ENCODE results near the gene LCAT.

LCAT gene

GRCh38 chr16:67968400-67969253 lies 24.7 kb upstream of the LCAT start, which contains the start of gene SLC12A4:
SLC12A4 (minus strand) TSS chr16:67968637; CDS start chr16:67968553, 84 bp downstream.
- DNase-seq, result peak; percentile 79 to 83 (median 81)
- peak within 1 kb of the TSS; percentile 53 for H3K27ac ChIP-seq (ENCODE audit: insufficient read depth, low read length, poor library complexity, severe bottlenecking)
- H3K27me3 ChIP-seq (replicated peaks; ENCODE audit: control insufficient read depth, insufficient read depth, low read length, poor library complexity, severe bottlenecking), result no peaks in the 10 kb centered on the region
- H3K4me1 ChIP-seq (ENCODE audit: control insufficient read depth, insufficient read depth, low read length, poor library complexity, severe bottlenecking), result peaks cover 17% of the 10 kb centered on the region
- no peaks in the 10 kb centered on the region for H3K36me3 ChIP-seq (ENCODE audit: control insufficient read depth, insufficient read depth, low read length)
- peak within 1 kb of the TSS; percentile 90 for H3K4me3 ChIP-seq (ENCODE audit: insufficient read depth, low read depth, low read length, poor library complexity, severe bottlenecking)
- no peaks in the 10 kb centered on the region for H3K9me3 ChIP-seq (ENCODE audit: control insufficient read depth, low read length)

GRCh38 chr16:67967958-67968399 lies 24.1 kb upstream of the LCAT start:
- Histone ChIP-seq H3K4me3 (ENCODE audit: insufficient read depth, low read depth, low read length, poor library complexity, severe bottlenecking) (peak overlapping the region; percentile 90), H3K27me3 (replicated peaks; ENCODE audit: control insufficient read depth, insufficient read depth, low read length, poor library complexity, severe bottlenecking) (no peaks in the 10 kb centered on the region), H3K4me1 (ENCODE audit: control insufficient read depth, insufficient read depth, low read length, poor library complexity, severe bottlenecking) (peaks cover 17% of the 10 kb centered on the region), H3K9me3 (ENCODE audit: control insufficient read depth, low read length) (no peaks in the 10 kb centered on the region), H3K36me3 (ENCODE audit: control insufficient read depth, insufficient read depth, low read length) (no peaks in the 10 kb centered on the region), H3K27ac (ENCODE audit: insufficient read depth, low read length, poor library complexity, severe bottlenecking) (peak overlapping the region; percentile 53)
- DNase-seq, result peak in 1 of 3 donors; percentile 30

- no peaks in the 10 kb centered on the region for H3K9me3 ChIP-seq (ENCODE audit: control insufficient read depth, low read length)
- H3K36me3 ChIP-seq (ENCODE audit: control insufficient read depth, insufficient read depth, low read length), result no peaks in the 10 kb centered on the region
- DNase-seq, result peak in 1 of 3 donors; percentile 3
- H3K27me3 ChIP-seq (replicated peaks; ENCODE audit: control insufficient read depth, insufficient read depth, low read length, poor library complexity, severe bottlenecking), result no peaks in the 10 kb centered on the region
- peak overlapping the region; percentile 53 for H3K27ac ChIP-seq (ENCODE audit: insufficient read depth, low read length, poor library complexity, severe bottlenecking)
- H3K4me3 ChIP-seq (ENCODE audit: insufficient read depth, low read depth, low read length, poor library complexity, severe bottlenecking), result peak overlapping the region; percentile 90
- H3K4me1 ChIP-seq (ENCODE audit: control insufficient read depth, insufficient read depth, low read length, poor library complexity, severe bottlenecking), result peaks cover 17% of the 10 kb centered on the region
Observed at GRCh38 chr16:67967183-67967957, 23.4 kb upstream of the LCAT start.

- Histone ChIP-seq H3K4me1 (ENCODE audit: control insufficient read depth, insufficient read depth, low read length, poor library complexity, severe bottlenecking) (peaks cover 17% of the 10 kb centered on the region), H3K27me3 (replicated peaks; ENCODE audit: control insufficient read depth, insufficient read depth, low read length, poor library complexity, severe bottlenecking) (no peaks in the 10 kb centered on the region), H3K9me3 (ENCODE audit: control insufficient read depth, low read length) (no peaks in the 10 kb centered on the region), H3K4me3 (ENCODE audit: insufficient read depth, low read depth, low read length, poor library complexity, severe bottlenecking) (peak overlapping the region; percentile 90), H3K36me3 (ENCODE audit: control insufficient read depth, insufficient read depth, low read length) (peaks cover 1% of the 10 kb centered on the region), H3K27ac (ENCODE audit: insufficient read depth, low read length, poor library complexity, severe bottlenecking) (no peak overlapping the region)
- DNase-seq, result no peak
Observed at GRCh38 chr16:67966549-67967182, 22.7 kb upstream of the LCAT start.

- no peak for DNase-seq
- Histone ChIP-seq H3K4me1 (ENCODE audit: control insufficient read depth, insufficient read depth, low read length, poor library complexity, severe bottlenecking) (peaks cover 17% of the 10 kb centered on the region), H3K9me3 (ENCODE audit: control insufficient read depth, low read length) (no peaks in the 10 kb centered on the region), H3K4me3 (ENCODE audit: insufficient read depth, low read depth, low read length, poor library complexity, severe bottlenecking) (no peak overlapping the region), H3K36me3 (ENCODE audit: control insufficient read depth, insufficient read depth, low read length) (peaks cover 7% of the 10 kb centered on the region), H3K27ac (ENCODE audit: insufficient read depth, low read length, poor library complexity, severe bottlenecking) (no peak overlapping the region), H3K27me3 (replicated peaks; ENCODE audit: control insufficient read depth, insufficient read depth, low read length, poor library complexity, severe bottlenecking) (no peaks in the 10 kb centered on the region)
Observed at GRCh38 chr16:67965668-67966548, 22.0 kb upstream of the LCAT start.

GRCh38 chr16:67964477-67965131 lies 20.7 kb upstream of the LCAT start:
- DNase-seq, result no peak
- Histone ChIP-seq H3K9me3 (ENCODE audit: control insufficient read depth, low read length) (no peaks in the 10 kb centered on the region), H3K27ac (ENCODE audit: insufficient read depth, low read length, poor library complexity, severe bottlenecking) (no peak overlapping the region), H3K4me1 (ENCODE audit: control insufficient read depth, insufficient read depth, low read length, poor library complexity, severe bottlenecking) (peaks cover 17% of the 10 kb centered on the region), H3K4me3 (ENCODE audit: insufficient read depth, low read depth, low read length, poor library complexity, severe bottlenecking) (no peak overlapping the region), H3K36me3 (ENCODE audit: control insufficient read depth, insufficient read depth, low read length) (peaks cover 7% of the 10 kb centered on the region), H3K27me3 (replicated peaks; ENCODE audit: control insufficient read depth, insufficient read depth, low read length, poor library complexity, severe bottlenecking) (no peaks in the 10 kb centered on the region)

- peaks cover 7% of the 10 kb centered on the region for H3K36me3 ChIP-seq (ENCODE audit: control insufficient read depth, insufficient read depth, low read length)
- peaks cover 14% of the 10 kb centered on the region for H3K4me1 ChIP-seq (ENCODE audit: control insufficient read depth, insufficient read depth, low read length, poor library complexity, severe bottlenecking)
- no peak for DNase-seq
- H3K27me3 ChIP-seq (replicated peaks; ENCODE audit: control insufficient read depth, insufficient read depth, low read length, poor library complexity, severe bottlenecking), result no peaks in the 10 kb centered on the region
- H3K9me3 ChIP-seq (ENCODE audit: control insufficient read depth, low read length), result no peaks in the 10 kb centered on the region
- H3K27ac ChIP-seq (ENCODE audit: insufficient read depth, low read length, poor library complexity, severe bottlenecking), result no peak overlapping the region
- no peak overlapping the region for H3K4me3 ChIP-seq (ENCODE audit: insufficient read depth, low read depth, low read length, poor library complexity, severe bottlenecking)
Observed at GRCh38 chr16:67963662-67964321, 19.9 kb upstream of the LCAT start.

GRCh38 chr16:67963292-67963661 lies 19.4 kb upstream of the LCAT start:
- Histone ChIP-seq H3K4me3 (ENCODE audit: insufficient read depth, low read depth, low read length, poor library complexity, severe bottlenecking) (no peak overlapping the region), H3K27me3 (replicated peaks; ENCODE audit: control insufficient read depth, insufficient read depth, low read length, poor library complexity, severe bottlenecking) (no peaks in the 10 kb centered on the region), H3K27ac (ENCODE audit: insufficient read depth, low read length, poor library complexity, severe bottlenecking) (no peak overlapping the region), H3K4me1 (ENCODE audit: control insufficient read depth, insufficient read depth, low read length, poor library complexity, severe bottlenecking) (peaks cover 14% of the 10 kb centered on the region), H3K9me3 (ENCODE audit: control insufficient read depth, low read length) (no peaks in the 10 kb centered on the region), H3K36me3 (ENCODE audit: control insufficient read depth, insufficient read depth, low read length) (peaks cover 7% of the 10 kb centered on the region)
- DNase-seq, result no peak
